HEK293 (cell line): ENCODE results near the gene CDK10.

Experiments used
- EGR2 ChIP-seq: fragments of 450-650 bp; formaldehyde crosslinking; IDR thresholded peaks from 2 replicates; pipeline ENCODE4 v1.5.1; 2016; ENCODE audit warnings: low read depth, missing biosample characterization, missing genetic modification characterization
- KLF10 ChIP-seq: fragments of 450-650 bp; IDR thresholded peaks from 2 replicates; pipeline ENCODE4 v1.5.1; 2018; ENCODE audit warnings: missing biosample characterization, mild to moderate bottlenecking, missing genetic modification characterization
- ZBTB1 ChIP-seq: fragments of 450-650 bp; formaldehyde crosslinking; IDR thresholded peaks from 2 replicates; pipeline ENCODE4 v1.5.1; 2016; ENCODE audit warnings: missing biosample characterization, missing genetic modification characterization
- ZBTB26 ChIP-seq: fragments of 450-650 bp; formaldehyde crosslinking; optimal IDR thresholded peaks from 2 replicates; pipeline ENCODE3; 2016; ENCODE audit warnings: missing biosample characterization, mild to moderate bottlenecking, missing genetic modification characterization
- ZNF664 ChIP-seq: fragments of 450-650 bp; formaldehyde crosslinking; IDR thresholded peaks from 2 replicates; pipeline ENCODE4 v1.5.1; 2016; ENCODE audit warnings: missing biosample characterization, missing genetic modification characterization

DNA sequence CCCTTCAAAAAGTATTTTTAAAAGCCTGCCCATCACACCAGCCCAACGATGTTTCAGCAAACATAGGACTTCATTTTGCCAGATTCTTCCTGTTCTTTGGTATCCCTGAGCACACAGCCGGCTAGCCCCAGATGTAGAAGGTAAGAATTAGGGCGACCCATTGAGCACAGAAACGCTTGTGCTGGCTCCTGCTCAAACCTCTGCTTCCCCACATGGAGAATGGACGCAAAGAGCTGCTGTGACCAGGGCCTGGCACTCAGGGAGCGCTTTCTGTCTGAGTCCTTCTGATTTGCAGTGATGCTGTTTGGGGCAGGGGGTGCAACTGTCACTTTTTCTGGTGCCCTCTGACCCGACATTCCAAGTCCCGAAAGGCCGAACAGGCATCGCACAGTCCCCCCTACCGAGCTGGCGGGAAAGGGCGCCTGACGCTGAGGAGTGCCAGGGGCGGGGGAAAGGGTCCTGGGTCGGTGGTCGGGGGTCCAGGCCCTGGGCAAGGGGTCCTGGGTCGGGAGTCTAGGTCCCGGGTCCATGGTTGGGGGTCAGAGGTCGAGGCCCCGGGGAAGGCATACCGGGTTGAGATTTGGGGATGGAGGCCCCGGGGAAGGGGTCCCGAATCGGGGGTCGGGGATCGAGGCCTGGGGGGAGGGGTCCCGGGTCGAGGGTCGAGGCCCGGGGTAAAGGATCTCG lies 29.9 kb upstream of the CDK10 start:
- no peak for TF ChIP-seq ZNF664 (tag by site-specific recombination)
- TF ChIP-seq ZBTB26 (tag by site-specific recombination): no peak
- TF ChIP-seq ZBTB1 (tag by site-specific recombination): no peak
- TF ChIP-seq KLF10 (tag by site-specific recombination): no peak
- TF ChIP-seq EGR2: no peak
